OCI-LY1 (cell line): ENCODE results near the gene MTMR8.

Experiments
- H2AFZ ChIP-seq: fragments of 200-600 bp; sonication (generic), shearing (Covaris generic); 2 replicates; pipeline ENCODE4 v1.6.0; 2014; ENCODE audit warnings: antibody characterized with exemption, mild to moderate bottlenecking, low read length
- H3F3A ChIP-seq: fragments of 200-600 bp; sonication (generic), shearing (Covaris generic); 2 replicates; pipeline ENCODE4 v1.6.0; 2014; ENCODE audit warnings: mild to moderate bottlenecking, antibody characterized with exemption, low read length, moderate library complexity; ENCODE audit not compliant: insufficient read depth
- H3K27ac ChIP-seq: fragments of 200-600 bp; sonication (generic); 2 replicates; pipeline ENCODE4 v1.5.1; 2014; ENCODE audit warnings: low read length, mixed run types, mild to moderate bottlenecking, low read depth; ENCODE audit not compliant: poor library complexity, severe bottlenecking
- H3K27me3 ChIP-seq: fragments of 200-600 bp; sonication (generic); 2 replicates; pipeline ENCODE4 v1.6.0; 2014; ENCODE audit warnings: antibody characterized with exemption, mild to moderate bottlenecking, low read length, moderate library complexity; ENCODE audit not compliant: insufficient read depth
- H3K36me3 ChIP-seq: fragments of 200-600 bp; sonication (generic); 2 replicates; pipeline ENCODE4 v1.6.1; 2014; ENCODE audit warnings: mild to moderate bottlenecking, antibody characterized with exemption, low read length, moderate library complexity, mixed read lengths; ENCODE audit not compliant: insufficient read depth
- H3K4me1 ChIP-seq: fragments of 200-600 bp; sonication (generic); 2 replicates; pipeline ENCODE4 v1.5.1; 2014; ENCODE audit warnings: mild to moderate bottlenecking, low read length, moderate library complexity; ENCODE audit not compliant: insufficient read depth, severe bottlenecking
- H3K4me2 ChIP-seq: fragments of 200-600 bp; sonication (generic), shearing (Covaris generic); 2 replicates; pipeline ENCODE4 v1.6.1; 2014; ENCODE audit warnings: low read length
- H3K4me3 ChIP-seq: fragments of 200-600 bp; sonication (generic); 2 replicates; pipeline ENCODE4 v1.5.1; 2014; ENCODE audit warnings: low read length, low read depth, mild to moderate bottlenecking, mixed read lengths; ENCODE audit not compliant: poor library complexity, severe bottlenecking
- H3K79me2 ChIP-seq: fragments of 200-600 bp; shearing (Covaris generic); 2 replicates; pipeline ENCODE4 v1.6.1; 2016; ENCODE audit warnings: mixed run types, low read length, mixed read lengths; ENCODE audit not compliant: insufficient read depth
- H3K9ac ChIP-seq: fragments of 200-600 bp; sonication (generic), shearing (Covaris generic); 2 replicates; pipeline ENCODE4 v1.6.1; 2014; ENCODE audit warnings: mild to moderate bottlenecking, low read length, mixed read lengths
- H3K9me2 ChIP-seq: fragments of 200-600 bp; sonication (generic), shearing (Covaris generic); 2 replicates; pipeline ENCODE4 v1.6.1; 2014; ENCODE audit warnings: low read depth, mild to moderate bottlenecking, low read length, mixed read lengths
- H3K9me3 ChIP-seq: fragments of 200-600 bp; shearing (Covaris generic); 2 replicates; pipeline ENCODE4 v1.6.1; 2014; ENCODE audit warnings: low read length, mixed read lengths
- H4K20me1 ChIP-seq: fragments of 200-600 bp; sonication (generic), shearing (Covaris generic); 2 replicates; pipeline ENCODE4 v1.6.0; 2016; ENCODE audit warnings: mild to moderate bottlenecking, low read length; ENCODE audit not compliant: insufficient read depth
- CTCF ChIP-seq: fragments of 200-600 bp; sonication (generic), shearing (Covaris generic); IDR thresholded peaks from 2 replicates; pipeline ENCODE4 v1.5.1; 2017; ENCODE audit warnings: mild to moderate bottlenecking, antibody characterized with exemption, low read length, moderate library complexity, mixed read lengths
- EZH2 ChIP-seq: fragments of 200-600 bp; sonication (generic), shearing (Covaris generic); IDR thresholded peaks from 2 replicates; pipeline ENCODE4 v1.8.0; 2017; ENCODE audit warnings: borderline replicate concordance, mixed run types, mild to moderate bottlenecking, antibody characterized with exemption, low read length, moderate library complexity, mixed read lengths

Gene MTMR8

GRCh38 chrX:64437218-64437617 is 42.0 kb upstream of the MTMR8 start:
- Histone ChIP-seq H2AFZ (no peak overlapping the region), H3K4me2 (no peak overlapping the region), H3K79me2 (no peaks in the 10 kb centered on the region), H3F3A (no peaks in the 10 kb centered on the region), H4K20me1 (no peaks in the 10 kb centered on the region), H3K9ac (no peak overlapping the region), H3K9me3 (no peaks in the 10 kb centered on the region), H3K4me3 (no peak overlapping the region), H3K27ac (peak overlapping the region; percentile 36), H3K9me2 (no peaks in the 10 kb centered on the region), H3K27me3 (no peaks in the 10 kb centered on the region), H3K4me1 (peaks cover 14% of the 10 kb centered on the region), H3K36me3 (no peaks in the 10 kb centered on the region)
- TF ChIP-seq CTCF: no peak
- TF ChIP-seq EZH2: no peak

- Histone ChIP-seq H4K20me1 (no peaks in the 10 kb centered on the region), H3F3A (no peaks in the 10 kb centered on the region), H3K9ac (no peak overlapping the region), H3K9me2 (no peaks in the 10 kb centered on the region), H3K79me2 (no peaks in the 10 kb centered on the region), H2AFZ (no peak overlapping the region), H3K4me3 (no peak overlapping the region), H3K4me1 (peaks cover 18% of the 10 kb centered on the region), H3K36me3 (no peaks in the 10 kb centered on the region), H3K27ac (no peak overlapping the region), H3K27me3 (no peaks in the 10 kb centered on the region), H3K4me2 (no peak overlapping the region), H3K9me3 (no peaks in the 10 kb centered on the region)
- TF ChIP-seq EZH2 (no peak), CTCF (no peak)
These were observed 33.1 kb upstream of the MTMR8 start for GRCh38 chrX:64428371-64428770.

DNA sequence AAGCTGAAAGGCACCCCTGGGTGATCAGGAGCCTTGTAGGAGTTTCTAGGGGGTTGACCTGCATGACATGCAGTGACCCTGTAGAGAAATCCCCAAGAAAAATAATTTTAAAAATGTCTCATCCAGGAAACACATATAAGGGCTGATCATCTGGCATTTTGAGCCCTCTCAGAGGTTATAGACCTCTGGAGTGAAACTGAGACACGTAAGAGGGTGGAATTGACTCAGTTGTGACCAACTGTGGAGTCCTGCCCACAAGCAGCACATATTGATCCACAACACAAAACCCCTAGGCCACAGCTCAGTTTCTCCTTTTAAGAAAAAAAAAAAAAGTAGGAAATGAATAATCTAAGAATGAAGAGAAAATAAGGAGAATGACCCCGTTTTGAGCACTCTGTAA is 32.5 kb upstream of the MTMR8 start:
- Histone ChIP-seq H3K27ac (peak overlapping the region; percentile 34), H3F3A (no peaks in the 10 kb centered on the region), H3K4me3 (no peak overlapping the region), H3K9me2 (no peaks in the 10 kb centered on the region), H3K79me2 (no peaks in the 10 kb centered on the region), H4K20me1 (no peaks in the 10 kb centered on the region), H3K27me3 (no peaks in the 10 kb centered on the region), H3K9me3 (no peaks in the 10 kb centered on the region), H3K36me3 (no peaks in the 10 kb centered on the region), H3K4me2 (no peak overlapping the region; the same call in 1 of the 2 replicates), H2AFZ (no peak overlapping the region), H3K9ac (no peak overlapping the region), H3K4me1 (peaks cover 18% of the 10 kb centered on the region)
- TF ChIP-seq EZH2 (no peak), CTCF (no peak)
